Subcutaneous abdominal adipose tissue (tissue), 5 donors: ENCODE results near the gene SNX3.
"Not testable (repeated sequence)": the region's sequence is repeated elsewhere in the genome, so short reads cannot be mapped to it uniquely, and the experiment has no call there.

ENCODE experiments used
- H3K27ac ChIP-seq: one replicate; pipeline ENCODE4 v1.7.0; 2013; ENCODE audit warnings: low read depth, mild to moderate bottlenecking, inconsistent platforms, low read length, moderate library complexity
- H3K27me3 ChIP-seq, 5 donors: one replicate each; pipeline ENCODE4 v1.7.0; 2013; ENCODE audit warnings: low read length in 5 of 5, inconsistent platforms in 1 of 5; ENCODE audit not compliant: control insufficient read depth in 5 of 5, insufficient read depth in 4 of 5
- H3K36me3 ChIP-seq, 5 donors: one replicate each; pipeline ENCODE4 v1.7.0; 2013; ENCODE audit warnings: low read length in 5 of 5; ENCODE audit not compliant: control insufficient read depth in 5 of 5, insufficient read depth in 5 of 5
- H3K4me1 ChIP-seq, 5 donors: one replicate each; pipeline ENCODE4 v1.7.0; 2013; ENCODE audit warnings: low read length in 5 of 5, mild to moderate bottlenecking in 3 of 5, moderate library complexity in 1 of 5; ENCODE audit not compliant: control insufficient read depth in 5 of 5, insufficient read depth in 5 of 5
- H3K4me3 ChIP-seq, 5 donors: one replicate each; pipeline ENCODE4 v1.7.0; 2013; ENCODE audit warnings: low read length in 5 of 5, low read depth in 1 of 5
- H3K9ac ChIP-seq, 5 donors: one replicate each; pipeline ENCODE4 v1.7.0; 2013; ENCODE audit warnings: low read length in 5 of 5, mild to moderate bottlenecking in 4 of 5, moderate library complexity in 3 of 5
- H3K9me3 ChIP-seq, 5 donors: one replicate each; pipeline ENCODE4 v1.7.0; 2013; ENCODE audit warnings: low read length in 5 of 5; ENCODE audit not compliant: control insufficient read depth in 5 of 5
- donor health status: healthy.
- donor health status: healthy.
- donor health status: healthy.
- donor health status: healthy.
- donor health status: healthy.

SNX3 gene

DNA sequence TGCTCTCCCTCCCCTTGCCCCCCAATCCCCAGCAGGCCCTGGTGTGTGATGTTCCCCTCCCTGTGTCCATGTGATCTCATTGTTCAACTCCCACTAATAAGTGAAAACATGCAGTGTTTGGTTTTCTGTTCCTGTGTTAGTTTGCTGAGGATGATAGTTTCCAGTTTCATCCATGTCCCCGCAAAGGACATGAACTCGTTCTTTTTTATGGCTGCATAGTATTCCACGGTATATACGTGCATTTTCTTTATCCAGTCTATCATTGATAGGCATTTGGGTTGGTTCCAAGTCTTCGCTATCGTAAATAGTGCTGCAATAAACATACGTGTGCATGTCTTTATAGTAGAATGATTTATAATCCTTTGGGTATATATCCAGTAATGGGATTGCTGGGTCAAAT lies 15.7 kb downstream of the SNX3 start:
- not testable (repeated sequence) for H3K4me3 ChIP-seq, H3K4me1 ChIP-seq, H3K27me3 ChIP-seq, H3K9me3 ChIP-seq, H3K9ac ChIP-seq, H3K36me3 ChIP-seq, H3K27ac ChIP-seq

DNA sequence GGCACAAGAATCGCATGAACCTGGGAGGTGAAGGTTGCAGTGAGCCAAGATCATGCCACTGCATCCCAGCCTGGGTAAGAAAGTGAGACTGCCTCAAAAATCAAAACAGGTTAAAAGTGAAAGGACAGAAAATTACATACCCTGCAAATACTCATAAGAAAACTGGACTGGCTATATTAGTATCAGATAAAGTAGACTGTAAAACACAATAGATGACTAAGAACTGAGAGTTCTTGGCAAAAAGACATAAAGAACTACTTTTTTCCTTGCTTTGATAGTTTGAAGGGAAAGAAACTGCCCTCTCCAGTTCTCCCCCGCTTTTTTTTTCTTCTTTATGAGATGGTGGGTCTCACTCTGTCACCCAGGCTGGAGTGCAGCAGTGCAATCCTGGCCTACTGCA lies 17.0 kb downstream of the SNX3 start:
- H3K9me3 ChIP-seq: peaks cover 0 to 6% (median 3%) of the 10 kb centered on the region in 5 donors
- H3K4me1 ChIP-seq: peaks cover 0 to 2% (median 0%) of the 10 kb centered on the region in 5 donors
- no peak overlapping the region for H3K9ac ChIP-seq
- no peak overlapping the region for H3K27ac ChIP-seq
- peaks cover 0 to 6% (median 2%) of the 10 kb centered on the region in 5 donors for H3K36me3 ChIP-seq
- no peak overlapping the region for H3K4me3 ChIP-seq
- no peaks in the 10 kb centered on the region for H3K27me3 ChIP-seq

DNA sequence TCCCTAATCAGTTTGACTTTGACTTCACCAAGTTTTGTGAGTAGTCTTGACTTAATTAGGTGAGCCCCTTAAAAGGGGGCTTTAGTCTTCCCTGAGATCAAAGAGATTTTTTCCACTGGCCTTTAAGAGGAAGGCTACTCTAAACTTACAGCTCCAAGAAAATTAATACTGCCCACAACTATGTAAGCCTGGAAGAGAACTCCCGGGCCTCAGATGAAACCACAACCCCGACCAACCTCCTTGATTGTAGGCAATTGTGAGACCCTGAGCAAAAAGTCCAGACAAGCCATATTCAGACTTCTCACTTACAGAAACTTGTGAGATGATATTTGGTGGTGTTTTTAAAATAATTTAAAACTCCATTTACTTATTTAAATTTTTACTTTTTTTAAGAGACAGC lies 18.1 kb downstream of the SNX3 start:
- Histone ChIP-seq H3K9me3 (peaks cover 0 to 6% (median 3%) of the 10 kb centered on the region in 5 donors), H3K36me3 (peaks cover 0 to 8% (median 3%) of the 10 kb centered on the region in 5 donors), H3K4me1 (no peaks in the 10 kb centered on the region), H3K4me3 (no peak overlapping the region), H3K27me3 (no peaks in the 10 kb centered on the region), H3K27ac (no peak overlapping the region), H3K9ac (no peak overlapping the region)

DNA sequence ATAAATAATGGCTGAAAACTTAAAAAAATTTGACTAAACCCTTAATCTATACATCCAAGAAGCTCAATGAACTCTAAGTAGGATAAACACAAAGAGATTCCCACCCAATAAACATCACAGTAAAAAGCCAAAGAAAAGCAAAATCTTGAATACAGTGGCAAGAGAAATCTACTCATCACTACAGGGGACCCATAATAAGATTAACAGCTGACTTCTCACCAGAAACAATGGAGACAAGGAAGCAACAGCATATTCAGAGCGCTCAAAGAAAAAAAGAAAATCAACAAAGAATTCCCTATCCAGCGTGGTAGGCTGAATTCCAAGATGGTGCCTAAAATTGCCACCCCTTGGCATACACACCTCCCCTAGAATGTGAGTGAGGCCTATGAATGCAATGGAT lies 18.6 kb downstream of the SNX3 start:
- Histone ChIP-seq H3K4me1 (no peaks in the 10 kb centered on the region), H3K27me3 (no peaks in the 10 kb centered on the region), H3K36me3 (peaks cover 0 to 10% (median 3%) of the 10 kb centered on the region in 5 donors), H3K9ac (no peak overlapping the region), H3K4me3 (no peak overlapping the region), H3K27ac (no peak overlapping the region), H3K9me3 (peaks cover 0 to 6% (median 3%) of the 10 kb centered on the region in 5 donors)

DNA sequence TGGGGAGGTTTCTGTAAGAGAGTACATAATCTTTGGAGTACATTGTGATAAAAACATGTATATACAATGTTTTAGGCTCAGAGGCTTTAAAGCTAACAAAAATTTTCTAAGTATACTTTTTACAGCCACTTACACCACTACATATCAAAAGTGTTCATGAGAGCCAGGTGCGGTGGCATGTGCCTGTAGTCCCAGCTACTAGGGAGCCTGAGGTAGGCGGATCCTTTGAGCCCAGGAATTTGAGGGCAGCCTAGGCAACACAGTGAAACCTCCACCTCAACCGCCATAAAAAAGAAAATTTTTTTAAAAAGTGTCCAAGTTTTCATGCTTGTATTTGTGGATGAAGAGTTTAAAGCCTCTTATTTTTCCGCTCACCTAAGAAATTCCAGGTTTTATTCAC lies 22.5 kb downstream of the SNX3 start:
- no peaks in the 10 kb centered on the region for H3K4me1 ChIP-seq
- no peak overlapping the region for H3K9ac ChIP-seq
- H3K36me3 ChIP-seq: peaks cover 0 to 14% (median 0%) of the 10 kb centered on the region in 5 donors

DNA sequence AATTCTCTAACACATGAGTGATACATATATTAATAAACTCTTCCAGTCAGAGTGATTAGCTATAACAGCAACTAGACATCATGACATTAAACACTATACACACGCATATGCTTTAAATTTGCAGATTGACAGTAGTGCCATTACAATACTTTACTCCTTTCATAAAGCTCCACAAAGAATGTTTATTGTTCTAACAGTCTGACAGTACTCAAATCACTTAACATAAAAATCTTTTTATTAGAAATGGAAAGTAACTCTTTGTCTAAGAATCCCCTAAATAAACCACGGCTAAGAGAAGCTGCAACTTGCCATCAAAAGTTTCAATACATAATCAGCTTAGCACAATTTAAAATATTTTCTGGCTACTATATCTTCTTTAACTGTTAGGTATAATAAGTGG lies 24.0 kb downstream of the SNX3 start:
- H3K4me3 ChIP-seq: no peak overlapping the region
- no peaks in the 10 kb centered on the region for H3K27me3 ChIP-seq
- H3K36me3 ChIP-seq: peaks cover 0 to 14% (median 0%) of the 10 kb centered on the region in 5 donors
- no peak overlapping the region for H3K27ac ChIP-seq
- no peak overlapping the region for H3K9ac ChIP-seq
- H3K9me3 ChIP-seq: no peaks in the 10 kb centered on the region
- no peaks in the 10 kb centered on the region for H3K4me1 ChIP-seq

More for the DNA sequence above, 22.5 kb downstream of the SNX3 start:
- Histone ChIP-seq H3K27ac (no peak overlapping the region), H3K9me3 (peaks cover 0 to 6% (median 3%) of the 10 kb centered on the region in 5 donors), H3K4me3 (no peak overlapping the region), H3K27me3 (no peaks in the 10 kb centered on the region)

DNA sequence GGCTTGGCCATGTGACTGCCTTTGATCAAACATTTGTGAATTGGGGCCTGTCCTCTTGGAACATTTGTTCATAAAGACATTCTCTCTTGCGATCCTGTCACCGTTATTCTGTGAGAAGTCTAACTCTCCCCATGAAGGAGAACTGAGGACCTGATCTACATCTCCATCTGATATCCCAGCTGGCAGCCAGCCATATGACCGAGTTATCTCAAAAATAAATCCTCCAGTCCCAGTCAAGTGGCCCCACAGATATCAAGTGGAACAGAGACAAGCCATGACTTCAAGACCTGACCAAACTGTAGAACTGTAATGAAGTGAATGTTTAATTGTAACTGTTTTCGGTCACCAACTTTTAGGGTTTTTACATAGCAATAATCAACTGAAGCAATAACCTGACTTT lies 25.7 kb downstream of the SNX3 start:
- H3K9ac ChIP-seq: no peak overlapping the region
- peaks cover 0 to 14% (median 0%) of the 10 kb centered on the region in 5 donors for H3K36me3 ChIP-seq
- H3K27ac ChIP-seq: no peak overlapping the region
- no peaks in the 10 kb centered on the region for H3K9me3 ChIP-seq
- no peaks in the 10 kb centered on the region for H3K4me1 ChIP-seq
- no peak overlapping the region for H3K4me3 ChIP-seq
- H3K27me3 ChIP-seq: no peaks in the 10 kb centered on the region

DNA sequence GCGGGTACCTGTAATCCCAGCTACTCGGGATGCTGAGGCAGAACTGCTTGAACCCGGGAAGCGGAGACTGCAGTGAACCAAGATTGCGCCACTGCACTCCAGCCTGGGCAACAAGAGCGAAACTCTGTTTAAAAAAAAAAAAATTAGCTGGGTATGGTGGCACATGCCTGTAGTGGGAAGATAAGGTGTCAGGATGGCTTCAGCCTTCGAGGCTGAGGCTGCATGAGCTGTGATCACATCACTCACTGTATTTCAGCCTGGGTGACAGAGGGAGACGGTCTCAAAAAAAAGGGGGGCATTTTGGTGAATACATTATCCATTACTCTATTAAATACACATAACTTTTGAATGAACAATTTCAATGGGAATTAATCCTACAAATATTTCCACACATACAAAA lies 32.4 kb downstream of the SNX3 start:
- no peaks in the 10 kb centered on the region for H3K27me3 ChIP-seq
- H3K27ac ChIP-seq: no peak overlapping the region
- no peak overlapping the region for H3K4me3 ChIP-seq
- H3K4me1 ChIP-seq: no peaks in the 10 kb centered on the region
- no peak overlapping the region for H3K9ac ChIP-seq
- H3K9me3 ChIP-seq: no peaks in the 10 kb centered on the region
- H3K36me3 ChIP-seq: peaks cover 2 to 5% (median 3%) of the 10 kb centered on the region in 5 donors

DNA sequence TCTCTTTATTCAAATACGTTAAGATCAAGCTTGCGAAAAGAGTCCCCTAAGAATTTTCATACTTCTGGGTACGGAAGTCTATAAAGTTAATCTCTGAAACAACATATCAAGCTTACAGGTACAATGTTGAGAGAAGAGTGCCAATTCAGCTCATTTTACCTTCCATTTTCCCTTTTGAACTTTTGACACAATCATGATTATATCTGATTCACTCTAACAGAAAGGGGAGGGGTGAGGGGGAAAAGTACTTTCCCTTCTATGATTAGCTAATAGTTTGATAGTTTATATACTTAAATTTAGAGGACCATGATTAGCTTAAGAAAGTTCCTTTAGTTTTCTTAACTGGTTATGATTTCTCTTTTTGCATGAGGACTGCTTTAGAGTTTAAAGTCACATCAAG lies 33.5 kb downstream of the SNX3 start:
- Histone ChIP-seq H3K4me1 (no peaks in the 10 kb centered on the region), H3K4me3 (no peak overlapping the region), H3K27ac (no peak overlapping the region), H3K9ac (no peak overlapping the region), H3K9me3 (no peaks in the 10 kb centered on the region), H3K27me3 (no peaks in the 10 kb centered on the region), H3K36me3 (peaks cover 2 to 6% (median 4%) of the 10 kb centered on the region in 5 donors)

DNA sequence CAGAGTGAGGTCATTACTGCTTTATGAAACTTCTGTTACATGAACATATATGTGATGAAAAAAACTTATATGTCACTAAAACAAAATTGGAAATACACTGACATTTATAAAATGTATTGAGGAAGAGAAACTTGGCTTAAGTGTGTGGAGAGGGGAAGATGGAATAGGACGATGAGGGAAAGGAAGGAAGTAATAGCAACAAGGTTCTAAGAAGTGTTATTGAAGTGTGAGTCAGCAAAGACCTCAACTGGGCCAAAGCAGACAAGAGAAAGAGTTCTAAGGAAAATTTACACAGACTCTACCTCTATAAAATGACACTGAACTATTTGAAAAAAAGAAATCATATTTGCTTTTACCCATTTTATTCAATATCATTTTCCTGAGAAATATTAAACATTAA lies 38.3 kb downstream of the SNX3 start:
- Histone ChIP-seq H3K9me3 (no peaks in the 10 kb centered on the region), H3K27me3 (no peaks in the 10 kb centered on the region), H3K4me1 (peaks cover 0 to 3% (median 0%) of the 10 kb centered on the region in 5 donors), H3K27ac (no peak overlapping the region), H3K4me3 (no peak overlapping the region), H3K36me3 (peaks cover 13 to 32% (median 22%) of the 10 kb centered on the region in 5 donors), H3K9ac (no peak overlapping the region)

DNA sequence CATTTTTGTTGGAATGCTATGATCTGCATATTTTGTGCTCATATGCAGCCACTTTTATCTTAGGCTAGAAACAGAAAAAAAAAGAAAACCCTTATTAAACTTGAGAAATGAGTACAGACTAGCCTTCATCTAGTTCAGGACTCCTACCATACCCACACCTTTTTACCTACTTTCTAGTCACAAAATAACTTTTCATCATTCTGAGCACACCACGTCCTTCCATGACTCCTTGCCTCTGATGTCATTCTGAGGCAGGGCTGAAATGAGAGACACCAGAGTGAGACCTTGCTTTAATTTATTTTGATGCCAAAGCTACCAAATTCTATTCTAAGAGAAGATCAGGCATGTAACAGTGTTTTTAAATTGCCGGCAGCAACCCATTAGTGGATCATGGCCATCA lies 38.8 kb downstream of the SNX3 start:
- Histone ChIP-seq H3K9ac (no peak overlapping the region), H3K4me3 (no peak overlapping the region), H3K9me3 (no peaks in the 10 kb centered on the region), H3K27me3 (no peaks in the 10 kb centered on the region), H3K27ac (no peak overlapping the region), H3K36me3 (peaks cover 13 to 32% (median 22%) of the 10 kb centered on the region in 5 donors), H3K4me1 (peaks cover 0 to 3% (median 0%) of the 10 kb centered on the region in 5 donors)
